HepG2 (cell line): Measurements from ENCODE around the gene BCAM. TPM values are rescaled to one million over a fixed set of nuclear protein-coding genes. Genes with fewer than 3 reads are reported as not detected.

Experiments used
- ARID4A ChIP-seq: sonication (generic); formaldehyde crosslinking; IDR thresholded peaks from 2 replicates; pipeline ENCODE4 v1.5.0; 2020; ENCODE audit warnings: mild to moderate bottlenecking, missing genetic modification reagents, borderline replicate concordance
- HNRNPLL ChIP-seq: fragments of 200-400 bp; formaldehyde crosslinking; IDR thresholded peaks from 2 replicates; pipeline ENCODE4 v1.6.1; 2017; ENCODE audit warnings: mild to moderate bottlenecking, low read depth, low read length; ENCODE audit not compliant: poor library complexity, severe bottlenecking
- KLF13 ChIP-seq: sonication (generic); formaldehyde crosslinking; IDR thresholded peaks from 2 replicates; pipeline ENCODE4 v1.4.0; 2020; ENCODE audit warnings: mild to moderate bottlenecking, missing genetic modification reagents
- NRL ChIP-seq: sonication (generic); formaldehyde crosslinking; IDR thresholded peaks from 2 replicates; pipeline ENCODE4 v1.5.0; 2020; ENCODE audit warnings: missing genetic modification reagents, mild to moderate bottlenecking, moderate library complexity, borderline replicate concordance
- POLR2AphosphoS5 ChIP-seq: IDR thresholded peaks from 2 replicates; pipeline ENCODE4 v1.6.1; 2012; ENCODE audit warnings: low read depth, low read length
- RXRA ChIP-seq: sonication (generic); formaldehyde crosslinking; IDR thresholded peaks from 2 replicates; pipeline ENCODE4 v1.5.1; 2020; ENCODE audit warnings: missing genetic modification reagents
- TBX2 ChIP-seq: sonication (generic); formaldehyde crosslinking; IDR thresholded peaks from 2 replicates; pipeline ENCODE4 v1.5.0; 2020; ENCODE audit warnings: missing genetic modification reagents, mild to moderate bottlenecking, borderline replicate concordance
- ZEB1 ChIP-seq: IDR thresholded peaks from 2 replicates; pipeline ENCODE4 v1.6.1; 2012; ENCODE audit warnings: mild to moderate bottlenecking, low read depth, inconsistent platforms; ENCODE audit not compliant: insufficient replicate concordance
- ZMYM4 ChIP-seq: sonication (generic); formaldehyde crosslinking; IDR thresholded peaks from 2 replicates; pipeline ENCODE4 v1.8.1; 2023; ENCODE audit warnings: mild to moderate bottlenecking, missing genetic modification reagents
- polyA plus RNA-seq, 8 experiments: library from polyadenylated mRNA; depleted of rRNA in 3 of 8; stranded (reverse) in 7 of 8; unstranded in 1 of 8; fragments of >200 nt; fragmentation: Illumina TruSeq in 4 of 8; extraction: Trizol in 4 of 8; gene quantifications; 2 replicates each; pipeline versions ENCODE4 v1.2.1 to v1.2.3, GENCODE V29; 2011 to 2016; ENCODE audit warnings: low read depth in 4 of 8, missing spikeins in 1 of 8, mixed read lengths in 1 of 8; ENCODE audit not compliant: insufficient read depth in 1 of 8
- total RNA-seq, 5 experiments: library from RNA; depleted of rRNA; stranded (reverse); fragments of >200 nt; fragmentation: Illumina TruSeq; extraction: Trizol; gene quantifications; 2 replicates each; pipeline ENCODE4 v1.2.3, GENCODE V29; 2016; ENCODE audit warnings: low read depth in 1 of 5
- TF ChIP-seq, protein P1 (sequence below): sonication (generic); formaldehyde crosslinking; IDR thresholded peaks from 2 replicates; pipeline ENCODE4 v1.4.0; 2020; ENCODE audit warnings: missing genetic modification reagents
- TF ChIP-seq, protein P2 (sequence below), 2 experiments: sonication (generic) in 1 of 2; formaldehyde crosslinking in 1 of 2; IDR thresholded peaks; 2 replicates each; pipeline versions ENCODE4 v1.6.1 to v1.9.0; 2014 to 2022; ENCODE audit warnings: antibody characterized with exemption in 1 of 2, borderline replicate concordance in 1 of 2, inconsistent platforms in 1 of 2, low read depth in 1 of 2, missing genetic modification reagents in 1 of 2
- TF ChIP-seq, protein P3 (sequence below): sonication (generic); formaldehyde crosslinking; IDR thresholded peaks from 2 replicates; pipeline ENCODE4 v1.5.0; 2020; ENCODE audit warnings: mild to moderate bottlenecking, missing genetic modification reagents, moderate library complexity

Gene BCAM
- total and polyA plus RNA-seq, 2 of the 13 experiments (the other 11 are each of a cell fraction or from before 2014, with no cell fraction given) = 51.2 to 62.7 TPM

DNA sequence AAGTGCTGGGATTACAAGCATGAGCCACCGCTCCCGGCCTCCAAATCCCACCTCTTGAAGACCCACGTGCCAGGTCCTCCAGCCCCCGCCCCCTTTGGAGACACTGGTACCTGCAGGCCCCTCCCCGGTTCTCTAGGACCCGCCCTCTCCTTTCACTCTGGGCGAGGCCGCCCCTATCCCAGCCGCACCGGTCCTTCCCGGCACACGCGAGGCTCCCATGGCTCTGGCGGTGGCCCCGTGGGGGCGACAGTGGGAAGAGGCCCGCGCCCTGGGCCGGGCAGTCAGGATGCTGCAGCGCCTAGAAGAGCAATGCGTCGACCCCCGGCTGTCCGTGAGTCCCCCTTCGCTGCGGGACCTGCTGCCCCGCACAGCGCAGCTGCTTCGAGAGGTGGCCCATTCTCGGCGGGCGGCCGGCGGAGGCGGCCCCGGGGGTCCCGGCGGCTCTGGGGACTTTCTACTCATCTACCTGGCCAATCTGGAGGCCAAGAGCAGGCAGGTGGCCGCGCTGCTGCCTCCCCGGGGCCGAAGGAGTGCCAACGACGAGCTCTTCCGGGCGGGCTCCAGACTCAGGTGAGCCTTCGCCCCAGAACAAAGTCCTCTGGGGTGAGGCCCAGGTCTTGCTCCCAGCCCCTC lies 31.1 kb upstream of the BCAM start, which contains the start of gene CBLC (continued):
- TF ChIP-seq POLR2AphosphoS5 (0 out of 2 replicates have a peak, but pooled peaks have one; percentile 31), RXRA (CRISPR knock-in tag) (0 out of 2 replicates have a peak, but pooled peaks have one; percentile 13), NRL (CRISPR knock-in tag) (peak; percentile 30; the same call in 1 of the 2 replicates), ZMYM4 (CRISPR knock-in tag) (0 out of 2 replicates have a peak, but pooled peaks have one; percentile 25), TBX2 (CRISPR knock-in tag) (peak; percentile 50; the same call in 1 of the 2 replicates), KLF13 (CRISPR knock-in tag) (no peak), HNRNPLL (peak; percentile 44), ARID4A (CRISPR knock-in tag) (peak; percentile 64; the same call in 1 of the 2 replicates), ZEB1 (peak; percentile 42)
- TF ChIP-seq, protein P1, sequence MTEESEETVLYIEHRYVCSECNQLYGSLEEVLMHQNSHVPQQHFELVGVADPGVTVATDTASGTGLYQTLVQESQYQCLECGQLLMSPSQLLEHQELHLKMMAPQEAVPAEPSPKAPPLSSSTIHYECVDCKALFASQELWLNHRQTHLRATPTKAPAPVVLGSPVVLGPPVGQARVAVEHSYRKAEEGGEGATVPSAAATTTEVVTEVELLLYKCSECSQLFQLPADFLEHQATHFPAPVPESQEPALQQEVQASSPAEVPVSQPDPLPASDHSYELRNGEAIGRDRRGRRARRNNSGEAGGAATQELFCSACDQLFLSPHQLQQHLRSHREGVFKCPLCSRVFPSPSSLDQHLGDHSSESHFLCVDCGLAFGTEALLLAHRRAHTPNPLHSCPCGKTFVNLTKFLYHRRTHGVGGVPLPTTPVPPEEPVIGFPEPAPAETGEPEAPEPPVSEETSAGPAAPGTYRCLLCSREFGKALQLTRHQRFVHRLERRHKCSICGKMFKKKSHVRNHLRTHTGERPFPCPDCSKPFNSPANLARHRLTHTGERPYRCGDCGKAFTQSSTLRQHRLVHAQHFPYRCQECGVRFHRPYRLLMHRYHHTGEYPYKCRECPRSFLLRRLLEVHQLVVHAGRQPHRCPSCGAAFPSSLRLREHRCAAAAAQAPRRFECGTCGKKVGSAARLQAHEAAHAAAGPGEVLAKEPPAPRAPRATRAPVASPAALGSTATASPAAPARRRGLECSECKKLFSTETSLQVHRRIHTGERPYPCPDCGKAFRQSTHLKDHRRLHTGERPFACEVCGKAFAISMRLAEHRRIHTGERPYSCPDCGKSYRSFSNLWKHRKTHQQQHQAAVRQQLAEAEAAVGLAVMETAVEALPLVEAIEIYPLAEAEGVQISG (CRISPR knock-in tag) = 0 out of 2 replicates have a peak, but pooled peaks have one; percentile 28
- TF ChIP-seq, protein P2, sequence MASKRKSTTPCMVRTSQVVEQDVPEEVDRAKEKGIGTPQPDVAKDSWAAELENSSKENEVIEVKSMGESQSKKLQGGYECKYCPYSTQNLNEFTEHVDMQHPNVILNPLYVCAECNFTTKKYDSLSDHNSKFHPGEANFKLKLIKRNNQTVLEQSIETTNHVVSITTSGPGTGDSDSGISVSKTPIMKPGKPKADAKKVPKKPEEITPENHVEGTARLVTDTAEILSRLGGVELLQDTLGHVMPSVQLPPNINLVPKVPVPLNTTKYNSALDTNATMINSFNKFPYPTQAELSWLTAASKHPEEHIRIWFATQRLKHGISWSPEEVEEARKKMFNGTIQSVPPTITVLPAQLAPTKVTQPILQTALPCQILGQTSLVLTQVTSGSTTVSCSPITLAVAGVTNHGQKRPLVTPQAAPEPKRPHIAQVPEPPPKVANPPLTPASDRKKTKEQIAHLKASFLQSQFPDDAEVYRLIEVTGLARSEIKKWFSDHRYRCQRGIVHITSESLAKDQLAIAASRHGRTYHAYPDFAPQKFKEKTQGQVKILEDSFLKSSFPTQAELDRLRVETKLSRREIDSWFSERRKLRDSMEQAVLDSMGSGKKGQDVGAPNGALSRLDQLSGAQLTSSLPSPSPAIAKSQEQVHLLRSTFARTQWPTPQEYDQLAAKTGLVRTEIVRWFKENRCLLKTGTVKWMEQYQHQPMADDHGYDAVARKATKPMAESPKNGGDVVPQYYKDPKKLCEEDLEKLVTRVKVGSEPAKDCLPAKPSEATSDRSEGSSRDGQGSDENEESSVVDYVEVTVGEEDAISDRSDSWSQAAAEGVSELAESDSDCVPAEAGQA (IDR thresholded peaks at IDR 0.05; ENCODE audit: low read depth) = no peak
- TF ChIP-seq, protein P2 (CRISPR knock-in tag; IDR thresholded peaks at IDR 0.05; ENCODE audit: borderline replicate concordance) = no peak
- TF ChIP-seq, protein P3, sequence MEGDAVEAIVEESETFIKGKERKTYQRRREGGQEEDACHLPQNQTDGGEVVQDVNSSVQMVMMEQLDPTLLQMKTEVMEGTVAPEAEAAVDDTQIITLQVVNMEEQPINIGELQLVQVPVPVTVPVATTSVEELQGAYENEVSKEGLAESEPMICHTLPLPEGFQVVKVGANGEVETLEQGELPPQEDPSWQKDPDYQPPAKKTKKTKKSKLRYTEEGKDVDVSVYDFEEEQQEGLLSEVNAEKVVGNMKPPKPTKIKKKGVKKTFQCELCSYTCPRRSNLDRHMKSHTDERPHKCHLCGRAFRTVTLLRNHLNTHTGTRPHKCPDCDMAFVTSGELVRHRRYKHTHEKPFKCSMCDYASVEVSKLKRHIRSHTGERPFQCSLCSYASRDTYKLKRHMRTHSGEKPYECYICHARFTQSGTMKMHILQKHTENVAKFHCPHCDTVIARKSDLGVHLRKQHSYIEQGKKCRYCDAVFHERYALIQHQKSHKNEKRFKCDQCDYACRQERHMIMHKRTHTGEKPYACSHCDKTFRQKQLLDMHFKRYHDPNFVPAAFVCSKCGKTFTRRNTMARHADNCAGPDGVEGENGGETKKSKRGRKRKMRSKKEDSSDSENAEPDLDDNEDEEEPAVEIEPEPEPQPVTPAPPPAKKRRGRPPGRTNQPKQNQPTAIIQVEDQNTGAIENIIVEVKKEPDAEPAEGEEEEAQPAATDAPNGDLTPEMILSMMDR (CRISPR knock-in tag) = peak; percentile 58
